Chondrocyte (in vitro differentiated cells): ENCODE results near the gene SYNGR3. TPM values are rescaled to one million over a fixed set of nuclear protein-coding genes. Genes with fewer than 3 reads are reported as not detected.

Experiments
- DNase-seq: peaks from one replicate; pipeline ENCODE4 v3.0.0; 2021; ENCODE audit warnings: mixed read lengths, low spot score
- H3K27ac Mint-ChIP-seq: one replicate; pipeline ENCODE4 v1.8.0; 2021; ENCODE audit warnings: mild to moderate bottlenecking, moderate library complexity, mixed read lengths; ENCODE audit not compliant: unreplicated experiment
- H3K27me3 Mint-ChIP-seq: 2 replicates; pipeline ENCODE4 v1.8.0; 2021; ENCODE audit warnings: low read depth, mixed read lengths
- H3K36me3 Mint-ChIP-seq: 2 replicates; pipeline ENCODE4 v1.8.0; 2021; ENCODE audit warnings: low read depth, mixed read lengths
- H3K4me1 Mint-ChIP-seq: 2 replicates; pipeline ENCODE4 v1.8.0; 2021; ENCODE audit warnings: low read depth, mild to moderate bottlenecking, mixed read lengths
- H3K4me3 Mint-ChIP-seq: one replicate; pipeline ENCODE4 v1.8.0; 2021; ENCODE audit warnings: mild to moderate bottlenecking, moderate library complexity, mixed read lengths; ENCODE audit not compliant: unreplicated experiment
- H3K9me3 Mint-ChIP-seq: 2 replicates; pipeline ENCODE4 v1.8.0; 2021; ENCODE audit warnings: low read depth, mixed read lengths
- CTCF ChIP-seq: fragments of 200-600 bp; sonication (generic); IDR thresholded peaks from 2 replicates; pipeline ENCODE4 v1.5.0; 2021; ENCODE audit warnings: antibody characterized with exemption, mild to moderate bottlenecking, moderate library complexity
- total RNA-seq: library from RNA; stranded (reverse); gene quantifications from 3 replicates; pipeline ENCODE4 v1.2.1, GENCODE V29; 2021

SYNGR3 gene
- total RNA-seq, 1 donor from 2014 or later = 0.67 TPM

- H3K27ac Mint-ChIP-seq = no peak overlapping the region
- TF ChIP-seq CTCF = no peak
- H3K36me3 Mint-ChIP-seq = peaks cover 6% of the 10 kb centered on the region
- H3K27me3 Mint-ChIP-seq = no peaks in the 10 kb centered on the region
- peaks cover 41% of the 10 kb centered on the region for H3K4me1 Mint-ChIP-seq
- no peaks in the 10 kb centered on the region for H3K9me3 Mint-ChIP-seq
- peak overlapping the region; percentile 35 for H3K4me3 Mint-ChIP-seq
- no peak for DNase-seq
Observed at GRCh38 chr16:2004795-2005517, 15.2 kb downstream of the SYNGR3 start.

GRCh38 chr16:2005646-2006045, 15.9 kb downstream of the SYNGR3 start:
- Mint-ChIP-seq H3K9me3 (no peaks in the 10 kb centered on the region), H3K27ac (no peak overlapping the region), H3K27me3 (no peaks in the 10 kb centered on the region), H3K36me3 (peaks cover 6% of the 10 kb centered on the region), H3K4me1 (peaks cover 47% of the 10 kb centered on the region), H3K4me3 (no peak overlapping the region)
- TF ChIP-seq CTCF = no peak
- DNase-seq = no peak

GRCh38 chr16:2006317-2006716, 16.5 kb downstream of the SYNGR3 start:
- H3K4me3 Mint-ChIP-seq = no peak overlapping the region
- no peak for TF ChIP-seq CTCF
- H3K9me3 Mint-ChIP-seq = no peaks in the 10 kb centered on the region
- peaks cover 4% of the 10 kb centered on the region for H3K36me3 Mint-ChIP-seq
- H3K27ac Mint-ChIP-seq = peak overlapping the region; percentile 27
- H3K27me3 Mint-ChIP-seq = no peaks in the 10 kb centered on the region
- DNase-seq = no peak
- peaks cover 47% of the 10 kb centered on the region for H3K4me1 Mint-ChIP-seq

- Mint-ChIP-seq H3K4me1 (peaks cover 47% of the 10 kb centered on the region), H3K27me3 (no peaks in the 10 kb centered on the region), H3K27ac (peak overlapping the region; percentile 32), H3K9me3 (no peaks in the 10 kb centered on the region), H3K36me3 (peaks cover 2% of the 10 kb centered on the region), H3K4me3 (peak overlapping the region; percentile 86)
- no peak for DNase-seq
- TF ChIP-seq CTCF = no peak
Observed at GRCh38 chr16:2007081-2007836, 17.5 kb downstream of the SYNGR3 start.

GRCh38 chr16:2008009-2008526, 18.3 kb downstream of the SYNGR3 start:
- peaks cover 47% of the 10 kb centered on the region for H3K4me1 Mint-ChIP-seq
- no peaks in the 10 kb centered on the region for H3K27me3 Mint-ChIP-seq
- H3K36me3 Mint-ChIP-seq = no peaks in the 10 kb centered on the region
- no peaks in the 10 kb centered on the region for H3K9me3 Mint-ChIP-seq
- H3K27ac Mint-ChIP-seq = peak overlapping the region; percentile 90
- H3K4me3 Mint-ChIP-seq = peak overlapping the region; percentile 86
- DNase-seq = no peak
- TF ChIP-seq CTCF = no peak
